HG02678 (cell line): ENCODE measurements around the gene CCNL2.
"Not testable (repeated sequence)": the region's sequence is repeated elsewhere in the genome, so short reads cannot be mapped to it uniquely, and the experiment has no call there.

Source experiments
- ATAC-seq: cut with Tn5 transposase; IDR thresholded peaks from one replicate; pipeline ENCODE4 v1.9.1; 2021; ENCODE audit warnings: mild to moderate bottlenecking, moderate library complexity; ENCODE audit not compliant: unreplicated experiment

The CCNL2 gene

GRCh38 chr1:1402072-1402900 is 3.2 kb upstream of the CCNL2 start:
- ATAC-seq, result no peak

DNA sequence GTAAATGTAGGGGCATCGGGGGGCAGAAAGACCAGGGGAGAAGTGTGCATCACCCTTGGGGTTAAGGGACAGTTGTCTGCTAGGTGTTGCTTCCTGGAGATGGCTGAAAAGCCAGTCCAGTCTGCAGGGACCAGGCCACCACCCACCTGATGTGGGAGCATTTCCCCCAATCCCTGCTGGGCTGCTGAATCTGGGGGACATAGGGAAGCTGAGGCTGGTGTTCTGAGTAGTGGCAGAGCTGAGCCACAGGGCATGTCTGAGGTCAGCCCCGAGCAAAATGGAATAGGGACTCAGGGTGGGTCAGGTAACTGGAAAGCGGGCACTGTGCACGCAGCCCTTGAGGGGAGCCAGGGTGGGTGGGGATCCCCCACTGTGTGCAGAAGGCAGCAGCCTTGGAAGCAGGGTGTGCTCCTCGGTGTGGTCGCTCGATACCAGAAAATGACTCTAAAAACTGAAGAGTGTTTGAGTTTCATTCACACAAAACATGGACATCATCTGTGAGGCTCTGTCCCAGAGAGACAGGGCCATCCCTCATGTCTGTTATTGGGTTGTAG is 2.4 kb upstream of the CCNL2 start:
- ATAC-seq, result no peak

- ATAC-seq, result no peak
These were observed 1.7 kb upstream of the CCNL2 start for GRCh38 chr1:1400576-1401456.

DNA sequence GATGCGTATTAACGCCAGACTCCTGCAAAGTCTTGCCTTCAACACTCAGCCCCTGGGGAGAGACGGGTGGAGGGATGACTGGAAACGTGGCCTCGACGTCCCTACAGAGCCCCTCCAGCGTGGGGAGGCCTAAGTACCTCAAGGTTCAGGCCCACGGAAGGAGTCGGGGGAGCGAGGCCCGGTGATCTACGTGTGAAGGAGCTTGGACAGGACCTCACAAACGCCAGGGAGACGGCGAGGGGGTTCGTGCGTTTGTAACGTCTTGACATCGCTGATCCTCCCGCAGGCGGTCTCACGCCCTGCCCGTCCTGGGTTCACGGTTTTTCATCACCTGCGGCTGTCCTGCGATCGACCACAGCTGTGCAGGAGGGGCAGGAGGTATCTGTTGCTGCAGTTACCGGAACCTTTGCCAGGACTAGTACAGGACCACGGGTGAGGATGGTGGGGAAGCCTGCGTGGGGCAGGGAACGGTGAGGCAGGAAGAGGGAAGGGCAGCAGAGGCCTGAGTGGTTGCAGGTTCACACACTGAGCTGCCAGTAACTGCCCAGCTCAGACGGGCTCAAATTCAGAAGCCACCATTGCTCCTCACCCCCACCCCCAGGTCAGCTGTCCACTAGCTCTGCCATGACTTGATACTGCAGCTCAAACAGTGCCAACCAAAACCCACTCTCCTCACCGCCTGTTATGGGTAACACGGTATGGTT is 889 bp upstream of the CCNL2 start:
- no peak for ATAC-seq

GRCh38 chr1:1398677-1399186 is 403 bp downstream of the CCNL2 start:
- peak; percentile 4 for ATAC-seq

- no peak for ATAC-seq
These were observed 1.2 kb downstream of the CCNL2 start for GRCh38 chr1:1397839-1398523.

DNA sequence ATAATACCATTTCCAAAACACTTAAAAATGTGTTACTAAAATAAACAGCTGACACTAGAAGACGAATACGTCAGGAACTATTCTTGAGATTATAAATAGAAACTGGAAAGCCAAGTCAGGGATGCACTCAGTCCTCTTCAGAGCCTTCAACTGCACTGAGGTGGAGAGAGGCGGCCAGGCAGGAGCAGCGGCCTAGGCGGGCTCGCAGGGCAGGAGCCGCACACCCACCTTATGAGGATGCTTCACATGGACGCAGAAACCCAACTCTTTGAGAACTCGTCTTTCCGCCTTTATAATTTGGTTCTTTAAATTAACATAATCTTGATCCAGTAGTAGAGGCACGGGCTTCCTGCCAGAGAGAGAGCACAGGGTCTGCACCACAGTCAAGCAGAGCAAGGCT is 4.0 kb downstream of the CCNL2 start:
- no peak for ATAC-seq

DNA sequence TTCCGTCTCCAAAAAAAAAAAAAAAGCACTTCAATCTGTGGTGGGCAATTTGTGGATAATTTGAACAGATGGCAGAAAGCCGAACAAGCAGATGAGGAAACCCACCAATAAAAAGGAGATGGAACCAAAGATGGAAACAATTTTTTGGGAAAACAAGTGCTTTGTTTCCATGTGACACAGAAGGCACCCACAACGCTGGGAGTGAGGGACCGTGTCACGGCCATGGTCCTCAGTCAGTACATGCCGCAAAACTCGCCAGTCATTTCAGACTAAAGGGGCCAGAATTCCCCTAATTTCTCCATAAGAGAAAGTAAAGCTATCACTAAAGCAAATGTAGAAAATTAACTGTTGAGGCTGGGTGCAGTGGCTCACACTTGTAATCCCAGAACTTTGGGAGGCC is 5.0 kb downstream of the CCNL2 start:
- no peak for ATAC-seq

GRCh38 chr1:1393428-1393827 is 5.7 kb downstream of the CCNL2 start:
- ATAC-seq, result no peak

DNA sequence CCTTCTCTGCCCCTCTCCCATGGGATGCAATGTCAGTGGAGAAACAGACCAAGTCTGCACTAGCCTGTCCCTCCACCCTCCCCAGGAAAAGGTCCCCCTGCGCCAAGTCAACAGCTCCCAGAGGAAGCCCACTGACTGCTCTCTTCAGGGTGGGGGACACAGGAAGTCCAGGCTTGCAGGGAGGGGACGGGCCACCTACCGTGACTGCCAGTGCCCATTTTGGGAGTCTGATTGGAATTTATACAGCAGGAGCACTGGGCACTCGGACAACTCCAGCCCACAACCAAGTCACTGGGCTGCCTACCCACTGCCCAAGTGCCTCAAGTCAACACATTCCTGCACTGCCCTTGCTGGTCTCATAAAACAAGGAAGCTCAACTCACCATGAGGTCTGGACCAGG is 6.1 kb downstream of the CCNL2 start:
- ATAC-seq, result no peak

DNA sequence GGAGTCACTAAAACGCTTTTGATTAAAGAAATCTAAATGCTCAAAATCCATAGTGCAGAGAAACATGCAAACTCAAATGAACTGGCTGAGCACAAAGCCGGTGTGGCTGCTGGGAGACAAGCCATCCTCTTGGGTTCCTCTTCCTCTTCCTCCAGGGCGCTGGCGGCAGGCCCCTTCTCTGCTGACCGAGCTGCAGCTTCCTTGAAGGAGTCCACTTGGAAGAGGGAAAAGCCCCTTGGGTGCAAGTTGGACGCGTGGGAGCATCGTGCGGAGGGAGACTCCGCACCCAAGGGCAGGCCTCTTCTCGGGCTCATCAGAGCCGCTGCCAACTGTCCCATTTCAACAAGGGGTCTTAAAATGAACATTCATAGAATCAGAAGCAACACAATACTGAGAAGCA is 7.9 kb downstream of the CCNL2 start:
- ATAC-seq, result no peak

DNA sequence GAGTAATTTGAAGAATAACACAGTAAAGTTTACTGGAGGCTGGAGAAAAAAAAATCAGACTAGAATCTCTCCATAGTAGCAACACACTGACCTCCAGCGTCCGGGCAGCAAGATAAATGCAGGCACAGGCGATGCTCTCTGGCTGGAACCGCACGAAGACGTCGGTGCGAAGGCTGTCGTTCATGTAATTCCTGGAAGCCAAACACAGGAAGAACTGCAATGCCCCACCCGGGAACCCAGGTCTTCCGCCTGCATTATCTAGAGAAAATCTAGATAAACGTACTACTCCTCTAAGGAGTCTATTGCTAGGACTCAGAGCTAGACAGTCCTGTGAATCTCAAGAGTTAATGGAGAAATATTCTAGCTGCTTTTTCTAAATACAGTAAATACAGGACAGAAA is 8.5 kb downstream of the CCNL2 start:
- no peak for ATAC-seq

DNA sequence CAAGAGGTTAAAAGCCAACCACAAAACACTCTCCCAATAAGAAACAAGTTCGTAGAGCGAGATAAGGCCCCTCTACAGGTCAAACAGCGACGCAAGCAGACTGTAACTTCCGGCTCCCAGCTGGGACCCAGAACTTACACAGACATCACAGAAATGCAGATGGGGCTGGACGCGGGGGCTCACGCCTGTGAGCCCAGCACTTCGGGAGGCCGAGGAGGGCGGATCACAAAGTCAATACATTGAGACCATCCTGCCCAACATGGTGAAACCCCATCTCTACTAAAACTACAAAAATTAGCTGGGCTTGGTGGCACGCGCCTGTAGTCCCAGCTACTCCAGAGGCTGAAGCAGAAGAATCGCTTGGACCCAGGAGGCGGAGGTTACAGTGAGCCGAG is 11.1 kb downstream of the CCNL2 start:
- no peak for ATAC-seq

- no peak for ATAC-seq
These were observed 11.7 kb downstream of the CCNL2 start for GRCh38 chr1:1387098-1388077.

DNA sequence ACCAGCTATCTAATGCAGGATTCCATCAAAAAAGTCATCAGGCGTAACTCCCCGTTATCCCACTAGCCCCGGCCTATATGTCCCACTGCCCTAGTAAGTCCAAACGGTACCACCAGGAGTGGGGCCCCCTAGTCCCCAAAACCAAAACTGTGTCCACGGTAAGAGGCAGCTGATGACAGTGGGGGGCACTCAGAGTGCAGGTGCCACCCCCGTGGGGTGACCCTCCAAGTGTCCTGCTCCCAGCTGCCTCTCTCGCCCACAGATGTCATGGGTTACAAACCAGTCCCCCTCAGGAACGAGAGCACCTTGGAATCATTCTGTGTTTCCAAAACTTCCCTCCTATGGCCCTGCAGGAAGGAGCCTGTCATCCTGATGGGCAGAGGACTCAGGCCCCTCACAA is 13.2 kb downstream of the CCNL2 start:
- no peak for ATAC-seq

DNA sequence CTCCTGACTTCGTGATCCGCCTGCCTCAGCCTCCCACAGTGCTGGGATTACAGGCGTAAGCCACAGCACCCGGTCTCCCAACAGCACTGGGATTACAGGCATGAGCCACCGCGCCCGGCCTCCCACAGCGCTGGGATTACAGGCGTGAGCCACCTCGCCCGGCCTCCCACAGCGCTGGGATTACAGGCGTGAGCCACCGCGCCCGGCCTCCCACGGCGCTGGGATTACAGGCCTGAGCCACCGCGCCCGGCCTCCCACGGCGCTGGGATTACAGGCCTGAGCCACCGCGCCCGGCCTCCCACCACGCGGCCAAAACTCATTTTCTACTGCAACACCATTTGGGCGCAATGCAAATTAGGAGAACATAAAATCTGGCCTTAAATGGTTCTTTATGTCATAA is 13.8 kb downstream of the CCNL2 start:
- ATAC-seq, result not testable (repeated sequence)

- no peak for ATAC-seq
These were observed 17.8 kb downstream of the CCNL2 start for GRCh38 chr1:1381294-1381693.

GRCh38 chr1:1380860-1381259 is 18.3 kb downstream of the CCNL2 start:
- ATAC-seq, result no peak

- no peak for ATAC-seq
These were observed 21.5 kb downstream of the CCNL2 start for GRCh38 chr1:1377540-1378205.
